Activated T-helper 1 cell treated with Interleukin-2 at 50 U/mL for 16 hours (primary cell): ENCODE results near the gene NEU1.
A peak's percentile ranks its signal among the peaks of the same experiment; 100 is the strongest.

Experiments
- DNase-seq: peaks from one replicate; pipeline ENCODE4 v3.0.0-alpha.2; 2020; ENCODE audit warnings: low read depth

The NEU1 gene

DNA sequence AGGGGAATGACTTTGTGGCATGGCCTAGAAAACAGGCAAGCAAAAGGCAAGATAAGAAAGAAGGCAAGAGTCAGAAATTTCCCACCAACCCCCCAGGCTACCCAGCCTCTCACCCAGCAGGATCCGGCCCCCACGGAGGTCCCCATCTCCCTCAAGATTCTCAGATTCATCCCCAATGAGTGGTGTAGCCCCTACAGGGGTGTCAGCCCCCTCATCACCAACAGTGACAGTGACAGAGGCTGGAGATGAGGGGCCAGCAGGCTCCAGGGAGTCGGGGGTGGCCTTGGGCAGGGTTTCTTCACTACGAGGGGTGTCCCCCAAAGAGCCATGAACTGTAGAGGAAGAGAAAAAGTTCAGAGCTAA is 33.9 kb upstream of the NEU1 start:
- DNase-seq = no peak

DNA sequence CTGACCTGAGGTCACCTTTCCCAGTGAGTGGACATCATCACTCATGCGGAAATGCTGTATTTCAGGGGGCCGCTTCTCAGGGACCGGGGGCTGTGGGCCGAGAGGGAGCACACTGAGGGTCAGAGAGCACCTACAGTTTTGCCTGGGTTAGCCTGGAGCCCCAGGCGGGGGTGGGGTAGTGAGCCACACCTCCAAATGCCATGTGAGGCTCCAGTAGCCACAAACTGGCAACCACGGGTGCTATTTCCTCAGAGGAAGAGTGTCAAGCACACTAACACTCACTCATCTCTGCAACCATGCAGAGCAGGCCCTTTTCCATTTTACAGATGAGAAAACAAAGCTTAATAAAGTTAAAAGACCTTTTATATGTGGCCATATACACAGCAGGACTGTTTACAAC is 30.2 kb upstream of the NEU1 start:
- no peak for DNase-seq

DNA sequence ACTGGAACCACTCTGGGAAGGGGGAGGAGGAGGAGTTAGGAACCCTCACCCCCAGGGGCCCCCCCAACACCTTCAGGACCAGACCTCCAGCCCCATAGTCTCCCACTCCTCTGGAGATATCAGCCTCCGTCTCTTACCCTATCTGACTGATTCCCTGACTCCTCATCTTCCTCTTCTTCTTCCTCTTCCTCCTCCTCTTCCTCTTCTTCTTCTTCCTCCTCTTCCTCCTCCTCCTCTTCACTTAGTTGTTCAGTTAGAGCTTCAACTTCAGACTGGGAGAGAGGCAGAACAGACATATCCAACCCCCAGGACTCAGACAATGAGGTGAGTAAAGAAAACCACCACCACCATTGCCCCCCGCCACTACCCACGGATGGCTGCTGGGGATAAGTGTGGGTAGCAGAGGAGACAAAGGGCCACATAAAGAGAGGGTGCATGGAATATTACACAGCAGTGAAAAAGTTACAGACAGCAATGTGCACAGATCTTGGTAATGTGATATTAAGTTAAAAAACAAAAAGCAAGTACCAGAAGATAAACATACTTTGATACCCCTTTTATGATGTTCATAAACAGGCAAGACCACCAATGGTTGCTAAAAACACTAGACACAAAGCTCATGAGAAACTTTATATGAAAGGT is 26.8 kb upstream of the NEU1 start:
- DNase-seq = no peak

DNA sequence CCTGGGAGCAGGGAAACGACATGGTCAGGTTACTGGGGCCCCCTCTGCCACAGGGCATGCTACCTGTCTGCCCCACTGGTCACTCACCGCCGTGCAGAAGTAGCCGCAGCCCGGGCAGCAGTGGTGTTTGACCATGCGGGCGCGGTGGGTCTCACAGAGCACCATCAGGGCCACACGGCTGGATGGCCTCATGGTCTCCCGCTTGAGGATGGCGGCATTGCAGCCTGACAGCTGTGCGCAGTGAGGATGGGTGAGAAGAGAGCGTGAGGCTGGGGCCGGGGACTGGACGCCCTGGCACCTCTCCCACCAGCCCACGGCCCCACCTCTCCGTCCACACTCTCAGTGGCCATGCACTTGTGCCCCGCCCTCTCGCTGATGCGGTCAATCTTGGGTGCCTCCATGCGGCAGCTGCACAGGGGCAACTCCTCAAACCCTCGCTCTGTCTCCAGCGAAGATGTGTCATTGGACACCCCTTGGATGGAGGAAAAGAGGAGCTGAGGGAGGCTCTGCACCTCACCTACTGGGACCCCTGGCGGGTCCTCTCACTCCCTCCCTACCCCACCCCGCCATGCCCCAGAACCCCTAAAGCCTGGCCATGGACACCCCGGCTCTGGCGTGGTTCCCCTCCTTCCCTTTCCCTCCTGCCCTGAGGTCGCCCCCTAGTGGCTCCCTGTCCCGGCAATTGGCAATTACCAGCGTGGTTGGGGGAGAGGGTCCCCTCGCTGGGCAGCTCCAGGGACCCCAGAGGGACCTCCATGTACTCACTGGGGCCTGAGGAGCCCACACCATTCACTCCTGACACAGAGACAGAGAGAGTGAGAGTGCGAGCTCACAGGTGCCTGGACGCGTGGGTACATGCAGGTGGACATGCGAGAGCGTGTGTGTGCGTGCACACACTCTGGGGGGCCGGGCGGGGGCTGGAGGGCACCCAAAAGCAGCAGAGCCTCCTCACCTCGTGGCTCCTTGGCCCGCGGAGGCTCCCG is 25.9 kb upstream of the NEU1 start:
- DNase-seq = peak; percentile 31

DNA sequence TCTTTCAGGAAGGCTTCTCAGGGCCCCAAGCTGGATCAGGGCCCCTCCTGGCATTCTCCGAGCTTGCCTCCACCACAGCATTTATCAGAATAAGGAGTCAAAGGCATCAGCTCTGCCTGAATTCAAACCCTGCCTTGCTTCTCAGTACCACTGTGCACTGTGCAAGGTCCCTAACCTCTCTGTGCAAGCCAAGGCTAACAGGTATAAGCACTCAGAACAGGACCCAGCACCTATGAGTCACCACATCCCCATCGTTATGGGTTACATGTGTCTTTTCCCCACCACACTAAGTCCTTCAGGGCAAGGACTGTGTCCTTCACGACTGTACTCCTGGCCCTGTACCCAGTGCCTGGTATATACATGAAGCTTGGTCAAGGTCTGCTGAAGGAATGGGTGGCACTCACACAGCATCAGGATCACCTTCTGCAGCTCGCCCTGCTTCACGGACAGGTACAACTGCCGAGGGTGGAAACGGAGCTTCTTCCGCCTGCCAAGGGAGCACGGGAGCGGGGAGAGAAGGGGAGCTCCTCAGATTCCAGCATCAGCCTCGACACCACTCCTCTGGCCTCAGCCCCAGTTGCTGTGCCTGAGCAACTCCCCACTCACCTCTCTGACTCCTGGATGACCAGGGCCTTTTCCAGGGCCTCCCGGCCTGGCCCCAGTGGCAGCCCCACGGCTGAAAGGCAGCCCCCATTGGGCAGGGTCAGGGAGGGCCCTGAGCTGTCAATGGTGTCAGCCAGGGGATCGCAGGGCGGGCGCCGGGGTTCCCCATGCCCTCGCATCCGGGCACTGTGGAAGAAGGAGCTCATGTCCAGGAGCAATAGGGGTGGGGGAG is 24.8 kb upstream of the NEU1 start:
- DNase-seq = no peak

DNA sequence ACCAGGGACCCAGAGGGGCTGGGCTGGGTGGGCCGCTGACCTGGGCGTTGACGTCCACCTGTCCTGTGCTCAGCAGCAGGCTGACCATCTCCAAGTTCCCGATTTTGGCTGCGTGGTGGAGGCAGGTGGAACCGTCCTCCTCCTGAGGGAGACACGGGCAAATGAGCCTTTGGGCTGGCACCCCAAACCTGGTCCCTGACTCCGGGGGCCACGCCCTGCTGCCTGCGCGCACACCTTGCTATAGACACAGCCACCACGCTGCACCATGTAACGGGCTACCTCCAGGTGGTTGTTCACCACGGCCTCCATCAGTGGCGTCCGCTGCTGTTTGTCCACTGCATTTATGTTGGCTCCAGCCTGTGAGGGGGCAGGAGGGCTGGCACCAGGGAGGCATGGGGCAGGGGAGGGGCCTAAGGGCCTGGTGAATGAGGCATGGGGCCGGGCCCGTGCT is 23.9 kb upstream of the NEU1 start:
- no peak for DNase-seq

DNA sequence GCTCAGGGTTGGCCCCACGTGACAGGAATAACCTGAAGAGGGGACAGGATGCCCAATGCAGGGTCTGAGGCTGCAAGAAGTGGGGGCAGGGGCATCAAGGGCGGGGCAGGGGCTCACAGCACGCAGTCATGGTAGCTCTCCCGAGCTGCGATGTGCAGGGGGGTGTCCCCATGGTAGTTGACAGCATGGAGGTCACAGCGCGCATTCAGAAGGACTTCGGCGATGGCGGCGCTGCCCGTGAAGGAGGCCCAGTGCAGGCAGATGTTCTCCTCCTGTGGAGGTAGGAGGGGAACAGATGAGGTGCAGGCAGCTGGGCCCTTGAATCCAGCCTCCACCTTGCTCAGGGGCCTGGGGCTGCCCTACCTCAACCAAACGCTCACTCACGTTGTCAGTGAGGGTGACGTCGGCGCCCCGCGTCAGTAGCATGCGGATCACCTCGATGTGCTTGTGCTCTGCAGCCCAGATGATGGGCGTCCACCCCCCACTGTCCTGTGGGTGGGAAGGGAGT is 22.0 kb upstream of the NEU1 start:
- no peak for DNase-seq

DNA sequence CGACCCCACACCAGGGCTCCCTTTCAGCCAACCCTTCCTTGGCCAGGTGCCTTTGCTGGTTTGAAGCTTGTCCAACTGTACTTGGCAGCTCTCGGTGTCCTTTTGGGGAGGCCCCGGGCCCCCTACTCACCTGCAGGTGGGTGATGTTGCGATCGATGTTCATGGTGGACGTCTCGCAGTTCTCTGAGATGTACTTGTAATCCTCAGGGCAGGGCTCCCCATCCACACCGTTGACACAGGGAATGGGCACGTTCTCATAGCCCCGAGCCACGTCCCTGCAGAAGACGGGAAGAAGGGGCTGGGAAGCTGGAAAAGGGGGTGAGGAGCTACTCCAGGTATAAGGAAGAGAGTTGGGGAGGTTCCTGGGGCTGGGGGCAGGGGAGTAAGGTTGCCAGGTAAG is 21.1 kb upstream of the NEU1 start:
- no peak for DNase-seq

DNA sequence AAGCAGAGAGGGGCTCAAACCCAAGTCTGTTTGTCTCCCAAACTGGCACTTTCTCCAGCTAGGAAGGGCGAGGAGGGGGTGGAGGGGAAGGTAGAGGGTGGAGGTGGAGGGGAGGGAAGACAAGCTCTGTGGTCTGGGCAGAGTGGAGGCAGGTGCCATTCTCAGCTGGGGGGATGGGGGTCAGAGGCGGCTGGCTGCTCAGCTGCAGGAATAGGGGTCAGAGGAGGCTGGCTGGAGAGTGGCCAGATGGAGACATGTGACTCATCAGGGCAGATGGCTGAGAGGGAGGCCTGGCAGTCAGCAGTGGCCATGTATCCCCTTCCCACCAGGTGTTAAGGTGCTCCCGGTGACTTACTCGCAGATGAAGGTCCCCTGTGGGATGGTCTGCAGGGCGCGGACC is 19.7 kb upstream of the NEU1 start:
- DNase-seq = no peak

DNA sequence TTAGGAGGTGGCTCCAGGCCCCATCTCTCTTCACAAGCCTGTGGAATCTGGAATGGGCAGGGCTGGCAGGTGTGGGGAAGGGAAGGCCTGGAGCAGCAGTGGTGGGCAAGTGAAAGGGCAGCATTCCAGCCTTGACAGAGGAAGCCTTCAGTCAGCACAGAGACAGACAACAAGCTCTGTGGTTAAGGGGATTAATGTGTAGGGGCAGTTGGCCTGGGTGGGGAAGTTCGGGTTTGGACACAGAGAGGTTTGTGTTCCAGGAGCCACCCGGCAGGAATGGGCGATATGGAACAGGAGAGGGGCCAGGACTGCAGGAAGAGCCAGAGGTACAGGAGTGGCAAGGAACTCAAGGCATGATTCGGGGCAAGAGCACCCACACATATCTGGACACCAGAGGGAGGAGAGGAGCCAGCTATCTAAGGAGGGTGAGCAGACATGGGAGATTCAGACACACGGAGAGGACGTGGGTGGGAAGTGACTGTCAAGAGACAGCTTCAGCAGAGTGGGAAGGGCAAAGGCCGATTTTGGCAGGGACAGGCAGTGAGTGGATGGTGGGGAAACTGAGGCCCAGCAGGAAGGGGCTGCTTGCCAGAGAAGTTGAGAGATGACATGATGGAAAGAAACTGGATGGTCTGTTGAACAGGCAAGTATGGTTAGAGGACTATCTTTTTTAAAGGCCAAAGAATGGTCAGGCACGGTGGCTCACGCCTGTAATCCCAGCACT is 18.7 kb upstream of the NEU1 start:
- no peak for DNase-seq

DNA sequence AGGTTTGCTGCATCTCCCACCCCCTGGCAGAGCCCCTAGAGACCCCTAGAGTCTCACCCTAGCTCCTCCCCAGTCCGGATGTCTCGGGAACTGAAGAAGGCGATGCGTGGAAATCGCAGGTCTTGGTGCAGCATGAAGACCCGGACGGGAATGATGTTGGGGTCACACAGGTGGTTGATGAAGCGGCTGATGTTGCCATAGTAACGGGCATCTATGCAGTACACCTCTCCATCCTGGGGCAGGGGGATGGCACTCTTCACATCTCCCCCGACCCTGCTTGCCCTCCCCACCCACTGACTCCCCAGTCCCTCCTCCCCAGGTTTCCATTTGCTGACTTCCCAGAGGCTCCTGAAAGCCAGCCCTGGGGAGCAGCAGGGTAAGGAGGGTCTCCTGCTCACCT is 18.0 kb upstream of the NEU1 start:
- no peak for DNase-seq

DNA sequence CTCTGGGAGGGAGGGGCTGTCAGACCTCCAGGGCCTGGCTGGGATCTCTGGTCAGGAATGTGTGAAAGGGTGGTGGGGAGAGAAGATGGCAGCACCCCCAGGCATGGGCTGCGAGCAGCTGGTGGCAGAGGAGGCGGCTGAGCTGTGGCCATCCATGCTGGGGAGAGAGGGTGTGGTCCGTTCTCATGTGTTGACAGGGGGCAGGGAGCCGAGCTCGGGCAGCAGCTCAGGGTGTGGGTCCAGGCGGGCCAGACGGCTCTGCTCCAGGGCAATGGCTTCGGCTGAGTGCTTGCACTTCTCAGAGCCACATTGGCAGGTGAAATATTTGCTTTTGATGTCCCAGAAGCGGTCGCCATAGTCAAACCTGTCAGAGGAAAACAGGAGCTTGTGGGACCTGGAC is 17.3 kb upstream of the NEU1 start:
- no peak for DNase-seq

DNA sequence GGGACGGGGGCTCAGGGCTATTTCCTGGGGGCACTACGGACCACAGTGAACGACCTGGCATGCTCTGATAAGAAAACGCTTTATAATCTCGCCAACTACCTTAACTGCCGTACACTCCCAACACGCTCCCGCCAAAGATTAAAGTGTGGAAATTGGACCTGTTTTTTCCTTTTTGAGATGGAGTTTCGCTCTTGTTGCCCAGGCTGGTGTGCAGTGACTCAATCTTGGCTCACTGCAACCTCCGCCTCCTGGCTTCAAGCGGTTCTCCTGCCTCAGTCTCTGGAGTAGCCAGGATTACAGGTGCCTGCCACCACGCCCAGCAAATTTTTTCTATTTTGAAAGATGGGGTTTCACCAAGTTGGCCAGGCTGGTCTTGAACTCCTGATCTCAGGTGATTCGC is 16.5 kb upstream of the NEU1 start:
- DNase-seq = no peak

DNA sequence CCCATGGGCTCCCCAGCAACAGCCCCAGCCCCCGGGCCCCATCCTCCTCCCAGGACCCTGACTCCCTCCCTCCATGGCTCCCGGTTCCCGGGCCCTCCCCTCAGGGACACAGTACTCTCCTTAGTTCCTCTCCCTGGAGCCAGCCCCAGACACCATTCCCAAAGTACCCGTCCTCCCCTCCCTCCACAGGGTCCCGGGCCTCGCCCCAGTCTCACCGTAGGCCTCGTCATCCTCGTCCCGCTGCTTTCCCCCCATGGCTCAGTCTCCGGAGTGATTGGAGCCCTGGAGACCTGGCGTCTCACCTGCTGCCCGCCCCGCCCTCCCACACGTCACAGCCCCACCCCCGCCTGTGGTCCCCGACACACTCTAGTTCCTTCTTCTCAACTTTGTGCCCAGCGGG is 16.1 kb upstream of the NEU1 start, which contains the start of gene SLC44A4:
Gene SLC44A4, minus strand, starts transcription at position 272 of the 400 bp plus-strand sequence. Its CDS starts 17 bp downstream, at position 255.
- no peak for DNase-seq

DNA sequence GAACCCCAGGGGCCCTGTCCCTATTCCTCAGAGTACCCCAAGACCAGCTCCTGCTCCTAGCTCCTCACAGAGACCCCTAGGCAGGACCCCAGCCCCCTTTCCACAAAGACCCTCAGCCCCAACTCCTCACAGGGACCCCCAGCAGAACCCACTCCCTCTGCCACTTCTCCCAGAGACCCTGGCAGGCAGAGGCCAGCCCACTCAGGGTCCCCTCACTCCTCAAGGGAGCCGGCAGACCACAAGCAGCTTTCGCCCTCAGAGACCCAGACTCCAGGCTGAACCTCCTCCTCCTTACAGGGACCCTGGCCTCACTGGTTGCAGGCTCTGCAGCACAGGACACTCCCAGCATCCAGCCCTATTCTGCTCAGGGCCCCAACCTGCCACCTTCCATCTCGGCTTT is 15.6 kb upstream of the NEU1 start:
- DNase-seq = no peak

DNA sequence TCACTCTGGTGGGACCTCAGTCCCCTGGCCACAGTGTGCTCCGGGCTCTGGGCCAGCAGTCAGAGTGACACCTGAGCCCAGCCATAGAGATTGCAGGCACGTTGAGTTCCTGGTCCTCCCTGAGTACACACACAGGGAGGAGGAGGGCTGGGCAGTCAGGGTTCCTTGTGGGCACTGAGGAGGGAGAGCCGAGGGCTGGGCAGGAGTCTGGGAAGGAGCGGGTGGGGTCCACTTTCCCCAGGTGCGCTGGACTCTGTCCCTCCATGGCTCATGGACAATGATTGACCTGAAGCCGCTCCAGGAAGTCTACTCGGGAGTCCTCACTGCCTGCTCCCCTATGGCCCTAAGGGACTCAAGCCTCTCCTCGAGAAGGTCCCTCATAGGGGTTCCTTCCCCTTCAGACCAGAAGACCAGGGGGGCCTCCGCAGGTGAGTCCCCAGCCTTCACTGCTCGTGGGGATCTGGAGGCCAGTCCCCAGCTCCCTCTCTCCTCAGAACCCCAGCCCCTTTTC is 15.1 kb upstream of the NEU1 start:
- no peak for DNase-seq

DNA sequence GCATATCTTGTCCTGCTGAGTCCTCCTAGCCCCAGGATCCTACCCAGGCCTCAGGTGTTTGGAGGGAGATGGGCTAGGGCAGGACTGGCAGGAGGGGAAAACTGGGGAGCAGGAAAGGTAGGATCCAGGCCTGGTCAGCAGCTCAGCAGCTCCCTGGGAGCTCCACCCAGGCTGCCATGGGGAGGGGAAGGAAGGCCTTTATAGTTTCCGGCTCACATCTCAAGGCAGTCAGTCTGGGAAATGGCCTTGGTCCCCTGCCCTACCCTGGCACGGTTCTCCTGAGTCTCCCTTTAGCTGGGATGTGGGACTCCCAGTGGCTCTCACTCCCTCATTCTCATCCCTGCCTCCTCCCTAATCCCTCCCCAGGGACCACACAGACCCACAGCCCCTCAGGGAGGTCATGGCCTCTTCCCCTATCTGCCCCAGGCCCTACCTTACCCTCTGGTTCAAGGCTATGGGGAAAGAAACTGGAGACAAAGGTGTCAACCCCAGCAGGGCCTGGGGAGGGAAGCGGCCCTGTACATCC is 14.6 kb upstream of the NEU1 start:
- DNase-seq = no peak

DNA sequence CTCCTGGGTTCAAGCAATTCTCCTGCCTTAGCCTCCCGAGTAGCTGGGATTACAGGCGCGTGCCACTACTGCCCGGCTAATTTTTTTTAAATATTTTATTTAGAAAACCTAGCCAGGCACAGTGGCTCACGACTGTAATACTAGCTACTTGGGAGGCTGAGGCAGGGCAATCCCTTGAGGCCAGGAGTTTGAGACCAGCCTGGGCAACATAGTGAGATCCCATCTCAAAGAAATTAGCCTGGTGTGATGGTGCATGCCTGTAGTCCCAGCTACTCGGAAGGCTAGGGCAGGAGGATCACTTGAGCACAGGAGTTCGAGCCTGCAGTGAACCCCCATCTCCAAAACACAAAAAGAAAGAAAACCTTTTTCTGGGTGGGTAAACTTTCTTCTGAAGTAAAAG is 13.7 kb upstream of the NEU1 start:
- no peak for DNase-seq

DNA sequence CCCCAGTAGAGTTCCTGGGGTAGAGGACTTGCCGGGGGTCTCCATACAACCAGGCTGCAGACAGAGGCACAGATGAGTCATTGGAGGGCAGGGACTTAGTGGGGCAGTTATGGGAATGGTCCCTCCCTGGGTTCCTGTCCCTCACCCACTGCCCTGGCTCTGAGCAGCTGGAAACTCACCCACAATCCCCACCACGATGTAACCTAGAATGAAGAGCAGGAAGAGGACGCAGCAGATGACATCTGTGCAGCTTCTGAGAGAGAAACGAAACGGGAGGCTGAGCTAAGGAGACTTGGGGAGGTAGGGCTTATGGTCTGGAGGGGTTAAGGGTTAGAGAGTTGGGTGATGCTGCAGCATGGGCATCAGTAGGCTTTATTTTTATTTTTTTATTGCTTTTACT is 13.3 kb upstream of the NEU1 start:
- no peak for DNase-seq

DNA sequence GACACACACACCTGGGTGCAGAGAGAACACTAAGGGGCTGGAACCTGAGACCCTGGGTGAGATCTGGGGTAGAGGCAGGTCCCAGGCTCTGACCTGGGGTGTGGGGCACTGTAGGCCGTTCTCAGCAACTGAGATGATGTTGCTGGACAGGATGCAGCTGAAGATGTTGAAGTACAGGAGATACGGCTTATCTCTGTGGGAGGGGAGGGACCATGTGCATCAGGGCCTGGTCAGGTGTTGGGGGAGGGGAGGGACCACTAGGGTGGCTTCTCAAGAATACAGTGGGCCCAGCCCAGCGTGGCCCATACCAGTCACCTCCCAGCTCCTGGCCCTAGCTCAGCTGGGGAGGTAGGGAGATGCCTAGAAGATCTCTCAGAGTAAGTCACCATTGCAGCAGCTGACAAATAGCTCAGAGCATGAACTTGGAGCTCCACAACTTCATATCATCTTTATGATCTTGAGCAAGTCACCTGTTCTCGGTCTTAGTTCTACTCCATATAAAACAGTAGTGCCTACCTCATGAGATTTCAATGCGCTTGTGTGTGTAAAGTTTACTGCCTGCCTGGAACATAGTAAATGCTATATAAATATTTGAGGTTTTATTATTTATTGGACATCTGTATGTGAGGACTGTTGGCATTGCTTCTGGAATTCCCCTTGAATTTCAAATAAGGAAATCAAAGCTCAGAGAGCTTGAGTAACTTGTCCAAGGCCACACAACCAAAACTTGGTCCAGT is 12.4 kb upstream of the NEU1 start:
- no peak for DNase-seq
